Measurements from ENCODE around the gene SNRNP25.
"Not testable (repeated sequence)": the region's sequence is repeated elsewhere in the genome, so short reads cannot be mapped to it uniquely, and the experiment has no call there.

SNRNP25 gene

GRCh38 chr16:36336-36984, 17.2 kb upstream of the SNRNP25 start:
- TF ChIP-seq EZH2 (IDR thresholded peaks at IDR 0.05; ENCODE audit: borderline replicate concordance, low read length) (no peak), CTCF (IDR thresholded peaks at IDR 0.05; ENCODE audit: low read length) (no peak)
- no peak overlapping the region for H3K9ac ChIP-seq (ENCODE audit: low read length)
- H3F3A ChIP-seq (ENCODE audit: insufficient read depth, low read length): no peaks in the 10 kb centered on the region
- H3K4me3 ChIP-seq (ENCODE audit: low read depth, low read length, poor library complexity, severe bottlenecking): no peak overlapping the region
- no peak overlapping the region for H3K27ac ChIP-seq (ENCODE audit: low read depth, low read length, poor library complexity, severe bottlenecking)
- no peak overlapping the region for H3K4me2 ChIP-seq (ENCODE audit: low read length)
- no peaks in the 10 kb centered on the region for H3K27me3 ChIP-seq (ENCODE audit: insufficient read depth, low read length)
- no peaks in the 10 kb centered on the region for H3K79me2 ChIP-seq (ENCODE audit: insufficient read depth, low read length)
- no peaks in the 10 kb centered on the region for H3K9me2 ChIP-seq (ENCODE audit: low read depth, low read length)
- H4K20me1 ChIP-seq (ENCODE audit: insufficient read depth, low read length): no peaks in the 10 kb centered on the region
- H3K9me3 ChIP-seq (ENCODE audit: low read length): no peaks in the 10 kb centered on the region
- no peak overlapping the region for H2AFZ ChIP-seq (ENCODE audit: low read length)
- peaks cover 40% of the 10 kb centered on the region for H3K36me3 ChIP-seq (ENCODE audit: insufficient read depth, low read length)
- H3K4me1 ChIP-seq (ENCODE audit: insufficient read depth, low read length, severe bottlenecking): peaks cover 30% of the 10 kb centered on the region

DNA sequence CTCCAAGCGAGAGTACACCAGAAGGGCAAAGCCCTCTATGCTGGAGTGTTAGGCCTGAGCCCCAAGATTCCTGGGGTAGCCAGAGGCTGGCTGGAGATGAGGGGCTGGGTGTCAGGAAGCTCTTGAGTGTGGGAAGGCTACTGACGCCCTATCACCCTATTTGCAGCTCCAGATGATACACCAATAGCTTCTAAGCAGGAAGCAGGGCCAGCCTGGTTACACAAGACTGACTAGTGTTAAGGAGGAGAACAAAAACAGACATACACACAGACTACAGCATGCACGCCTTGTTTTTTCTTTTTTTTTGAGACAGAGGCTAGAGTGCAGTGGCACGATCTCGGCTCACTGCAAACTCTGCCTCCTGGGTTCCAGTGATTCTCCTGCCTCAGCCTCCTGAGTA, 16.1 kb upstream of the SNRNP25 start:
- Histone ChIP-seq H3K9me3 (ENCODE audit: low read length) (no peaks in the 10 kb centered on the region), H3K9ac (ENCODE audit: low read length) (no peak overlapping the region), H3K79me2 (ENCODE audit: insufficient read depth, low read length) (no peaks in the 10 kb centered on the region), H3F3A (ENCODE audit: insufficient read depth, low read length) (no peaks in the 10 kb centered on the region), H2AFZ (ENCODE audit: low read length) (no peak overlapping the region), H4K20me1 (ENCODE audit: insufficient read depth, low read length) (no peaks in the 10 kb centered on the region), H3K27me3 (ENCODE audit: insufficient read depth, low read length) (no peaks in the 10 kb centered on the region), H3K9me2 (ENCODE audit: low read depth, low read length) (no peaks in the 10 kb centered on the region), H3K27ac (ENCODE audit: low read depth, low read length, poor library complexity, severe bottlenecking) (no peak overlapping the region), H3K4me2 (ENCODE audit: low read length) (no peak overlapping the region), H3K4me1 (ENCODE audit: insufficient read depth, low read length, severe bottlenecking) (peaks cover 30% of the 10 kb centered on the region), H3K4me3 (ENCODE audit: low read depth, low read length, poor library complexity, severe bottlenecking) (no peak overlapping the region), H3K36me3 (ENCODE audit: insufficient read depth, low read length) (peaks cover 50% of the 10 kb centered on the region)
- TF ChIP-seq EZH2 (IDR thresholded peaks at IDR 0.05; ENCODE audit: borderline replicate concordance, low read length): no peak
- no peak for TF ChIP-seq CTCF (IDR thresholded peaks at IDR 0.05; ENCODE audit: low read length)

GRCh38 chr16:38206-38605, 15.4 kb upstream of the SNRNP25 start:
- H4K20me1 ChIP-seq (ENCODE audit: insufficient read depth, low read length); H3K79me2 ChIP-seq (ENCODE audit: insufficient read depth, low read length); H3K4me2 ChIP-seq (ENCODE audit: low read length); H3K9me2 ChIP-seq (ENCODE audit: low read depth, low read length); H3K9me3 ChIP-seq (ENCODE audit: low read length); H3F3A ChIP-seq (ENCODE audit: insufficient read depth, low read length); H3K4me3 ChIP-seq (ENCODE audit: low read depth, low read length, poor library complexity, severe bottlenecking); H3K27me3 ChIP-seq (ENCODE audit: insufficient read depth, low read length); H2AFZ ChIP-seq (ENCODE audit: low read length): not testable (repeated sequence)
- Histone ChIP-seq H3K27ac (ENCODE audit: low read depth, low read length, poor library complexity, severe bottlenecking) (peak overlapping the region; percentile 79), H3K36me3 (ENCODE audit: insufficient read depth, low read length) (peaks cover 57% of the 10 kb centered on the region), H3K4me1 (ENCODE audit: insufficient read depth, low read length, severe bottlenecking) (peaks cover 30% of the 10 kb centered on the region), H3K9ac (ENCODE audit: low read length) (peak overlapping the region; percentile 19; the same call in 1 of the 2 replicates)
